Neural progenitor cell (in vitro differentiated cells): Measurements from ENCODE around the gene MOB4. TPM values are rescaled to one million over a fixed set of nuclear protein-coding genes. Genes with fewer than 3 reads are reported as not detected.

Experiments used
- DNase-seq: peaks from one replicate; pipeline ENCODE4 v3.0.0-alpha.2; 2016; ENCODE audit warnings: low spot score
- H2AFZ ChIP-seq: fragments of 200-600 bp; sonication (generic); replicated peaks from 2 replicates; pipeline ENCODE4 v1.6.1; 2016; ENCODE audit warnings: antibody characterized with exemption
- H3F3A ChIP-seq: fragments of 200-600 bp; sonication (generic); 2 replicates; pipeline ENCODE4 v1.6.1; 2016; ENCODE audit warnings: antibody characterized with exemption, low read depth
- H3K27ac ChIP-seq: fragments of 200-600 bp; sonication (generic); 2 replicates; pipeline ENCODE4 v1.5.1; 2016; ENCODE audit warnings: mild to moderate bottlenecking
- H3K27me3 ChIP-seq: fragments of 200-600 bp; sonication (generic); 2 replicates; pipeline ENCODE4 v1.6.1; 2016; ENCODE audit warnings: mild to moderate bottlenecking, moderate library complexity
- H3K36me3 ChIP-seq: fragments of 200-600 bp; sonication (generic); 2 replicates; pipeline ENCODE4 v1.5.1; 2016
- H3K4me1 ChIP-seq: fragments of 200-600 bp; sonication (generic); 2 replicates; pipeline ENCODE4 v1.6.1; 2016; ENCODE audit warnings: mixed run types
- H3K4me2 ChIP-seq: fragments of 200-600 bp; sonication (generic); 2 replicates; pipeline ENCODE4 v1.6.1; 2016
- H3K4me3 ChIP-seq: fragments of 200-600 bp; sonication (generic); 2 replicates; pipeline ENCODE4 v1.5.1; 2016
- H3K79me2 ChIP-seq: fragments of 200-600 bp; sonication (generic); 2 replicates; pipeline ENCODE4 v1.6.1; 2016; ENCODE audit warnings: low read depth
- H3K9ac ChIP-seq: fragments of 200-600 bp; sonication (generic); 2 replicates; pipeline ENCODE4 v1.6.1; 2016
- H3K9me3 ChIP-seq: fragments of 200-600 bp; sonication (generic); 2 replicates; pipeline ENCODE4 v1.5.1; 2016; ENCODE audit warnings: low read depth
- H4K20me1 ChIP-seq: fragments of 200-600 bp; sonication (generic); 2 replicates; pipeline ENCODE4 v1.6.1; 2016; ENCODE audit warnings: low read depth
- H3K27ac Mint-ChIP-seq: 3 replicates; pipeline ENCODE4 v1.8.0; 2021; ENCODE audit warnings: mixed read lengths
- H3K27me3 Mint-ChIP-seq: 2 replicates; pipeline ENCODE4 v1.8.0; 2022; ENCODE audit warnings: low read depth, mild to moderate bottlenecking, inconsistent platforms, moderate library complexity, mixed read lengths; ENCODE audit not compliant: insufficient read depth
- H3K36me3 Mint-ChIP-seq: 3 replicates; pipeline ENCODE4 v1.8.0; 2021; ENCODE audit warnings: mixed read lengths
- H3K4me1 Mint-ChIP-seq: 3 replicates; pipeline ENCODE4 v1.8.0; 2021; ENCODE audit warnings: mixed read lengths
- H3K4me3 Mint-ChIP-seq: 3 replicates; pipeline ENCODE4 v1.8.0; 2021; ENCODE audit warnings: mild to moderate bottlenecking, moderate library complexity, mixed read lengths
- H3K9me3 Mint-ChIP-seq: 3 replicates; pipeline ENCODE4 v1.8.0; 2020; ENCODE audit warnings: mixed read lengths
- EZH2 ChIP-seq: fragments of 200-600 bp; sonication (generic); IDR thresholded peaks from 2 replicates; pipeline ENCODE4 v1.6.1; 2017; ENCODE audit warnings: antibody characterized with exemption, mild to moderate bottlenecking, moderate library complexity
- EZH2phosphoT487 ChIP-seq: fragments of 200-600 bp; sonication (generic); IDR thresholded peaks from 2 replicates; pipeline ENCODE4 v1.6.1; 2017; ENCODE audit warnings: antibody characterized with exemption
- total RNA-seq: library from RNA; depleted of rRNA; stranded (reverse); fragments of >200 nt; gene quantifications from 2 replicates; pipeline ENCODE4 v1.2.3, GENCODE V29; 2015; ENCODE audit warnings: low replicate concordance
- TF ChIP-seq, protein P1 (sequence below): fragments of 200-600 bp; sonication (generic); IDR thresholded peaks from 2 replicates; pipeline ENCODE4 v1.5.1; 2017; ENCODE audit warnings: antibody characterized with exemption, mild to moderate bottlenecking

MOB4 gene
- total RNA-seq, 1 donor from 2014 or later: 76.7 TPM

DNA sequence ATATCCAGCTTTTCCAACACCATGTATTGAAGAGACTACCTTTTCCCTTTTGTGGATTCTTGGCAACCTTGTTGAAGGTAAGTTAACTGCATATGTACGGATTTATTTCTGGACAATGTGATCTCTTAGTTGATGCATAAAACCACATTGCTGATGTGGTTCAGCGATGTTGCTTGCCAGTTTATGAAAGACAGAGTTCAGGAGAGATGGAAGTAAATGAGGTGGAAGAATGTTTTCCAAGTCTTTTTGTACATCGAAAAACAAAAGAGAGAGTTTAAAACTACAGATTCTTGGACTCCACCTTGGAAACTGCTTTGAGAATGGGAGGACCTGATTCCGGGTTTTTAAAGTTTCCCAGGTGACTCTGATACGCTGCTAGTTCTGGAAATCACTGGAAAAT lies 43.8 kb downstream of the MOB4 start:
- H2AFZ ChIP-seq: no peak overlapping the region
- no peak overlapping the region for H3K4me3 ChIP-seq
- no peak overlapping the region for H3K4me2 ChIP-seq
- Mint-ChIP-seq H3K27me3 (no peaks in the 10 kb centered on the region), H3K4me3 (no peak overlapping the region), H3K27ac (no peak overlapping the region), H3K4me1 (no peaks in the 10 kb centered on the region), H3K9me3 (peaks cover 12% of the 10 kb centered on the region), H3K36me3 (peaks cover 24% of the 10 kb centered on the region)
- no peak overlapping the region for H3K9ac ChIP-seq
- no peaks in the 10 kb centered on the region for H3K4me1 ChIP-seq
- no peak for DNase-seq
- H4K20me1 ChIP-seq: no peaks in the 10 kb centered on the region
- no peak overlapping the region for H3K27ac ChIP-seq
- TF ChIP-seq, protein P1, sequence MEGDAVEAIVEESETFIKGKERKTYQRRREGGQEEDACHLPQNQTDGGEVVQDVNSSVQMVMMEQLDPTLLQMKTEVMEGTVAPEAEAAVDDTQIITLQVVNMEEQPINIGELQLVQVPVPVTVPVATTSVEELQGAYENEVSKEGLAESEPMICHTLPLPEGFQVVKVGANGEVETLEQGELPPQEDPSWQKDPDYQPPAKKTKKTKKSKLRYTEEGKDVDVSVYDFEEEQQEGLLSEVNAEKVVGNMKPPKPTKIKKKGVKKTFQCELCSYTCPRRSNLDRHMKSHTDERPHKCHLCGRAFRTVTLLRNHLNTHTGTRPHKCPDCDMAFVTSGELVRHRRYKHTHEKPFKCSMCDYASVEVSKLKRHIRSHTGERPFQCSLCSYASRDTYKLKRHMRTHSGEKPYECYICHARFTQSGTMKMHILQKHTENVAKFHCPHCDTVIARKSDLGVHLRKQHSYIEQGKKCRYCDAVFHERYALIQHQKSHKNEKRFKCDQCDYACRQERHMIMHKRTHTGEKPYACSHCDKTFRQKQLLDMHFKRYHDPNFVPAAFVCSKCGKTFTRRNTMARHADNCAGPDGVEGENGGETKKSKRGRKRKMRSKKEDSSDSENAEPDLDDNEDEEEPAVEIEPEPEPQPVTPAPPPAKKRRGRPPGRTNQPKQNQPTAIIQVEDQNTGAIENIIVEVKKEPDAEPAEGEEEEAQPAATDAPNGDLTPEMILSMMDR: no peak
- TF ChIP-seq EZH2 (no peak), EZH2phosphoT487 (no peak)
- H3K36me3 ChIP-seq: no peaks in the 10 kb centered on the region
- no peaks in the 10 kb centered on the region for H3K79me2 ChIP-seq
- no peaks in the 10 kb centered on the region for H3F3A ChIP-seq
- H3K27me3 ChIP-seq: no peaks in the 10 kb centered on the region
- H3K9me3 ChIP-seq: no peaks in the 10 kb centered on the region

DNA sequence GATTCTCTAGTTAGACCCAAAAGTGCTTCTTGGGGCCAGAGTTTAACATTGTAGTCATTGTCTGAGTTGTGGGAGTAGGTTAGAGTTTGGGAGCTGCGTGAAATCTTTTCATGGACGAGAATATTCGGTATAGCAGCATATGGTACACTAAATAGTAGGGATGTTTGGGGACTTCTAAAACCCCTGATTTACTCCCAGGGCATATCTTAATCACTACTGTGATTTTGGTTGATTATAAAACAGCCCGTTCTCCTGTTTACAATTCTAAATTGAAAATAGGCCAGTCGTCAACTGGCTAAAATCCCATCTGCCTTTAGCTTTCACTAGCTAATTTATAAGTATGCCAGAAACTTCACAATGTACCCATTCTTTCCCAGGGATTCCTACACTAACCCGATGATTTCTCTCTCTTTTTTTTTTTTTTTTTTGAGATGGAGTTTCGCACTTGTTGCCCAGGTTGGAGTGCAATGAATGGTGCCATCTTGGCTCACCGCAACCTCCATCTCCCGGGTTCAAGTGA lies 44.3 kb downstream of the MOB4 start:
- no peak overlapping the region for H3K9ac ChIP-seq
- no peaks in the 10 kb centered on the region for H3K4me1 Mint-ChIP-seq
- H3K79me2 ChIP-seq: no peaks in the 10 kb centered on the region
- DNase-seq: no peak
- H3K4me2 ChIP-seq: no peak overlapping the region
- peaks cover 24% of the 10 kb centered on the region for H3K36me3 Mint-ChIP-seq
- no peaks in the 10 kb centered on the region for H3K27me3 ChIP-seq
- TF ChIP-seq EZH2phosphoT487 (no peak), EZH2 (no peak)
- TF ChIP-seq, protein P1: no peak
- no peaks in the 10 kb centered on the region for H3F3A ChIP-seq
- no peak overlapping the region for H3K27ac Mint-ChIP-seq
- no peaks in the 10 kb centered on the region for H3K27me3 Mint-ChIP-seq
- H3K9me3 ChIP-seq: no peaks in the 10 kb centered on the region
- H3K36me3 ChIP-seq: no peaks in the 10 kb centered on the region
- H3K9me3 Mint-ChIP-seq: peaks cover 15% of the 10 kb centered on the region
- H4K20me1 ChIP-seq: no peaks in the 10 kb centered on the region
- H3K27ac ChIP-seq: no peak overlapping the region
- H3K4me3 Mint-ChIP-seq: no peak overlapping the region
- H3K4me3 ChIP-seq: no peak overlapping the region
- H2AFZ ChIP-seq: no peak overlapping the region
- H3K4me1 ChIP-seq: no peaks in the 10 kb centered on the region

DNA sequence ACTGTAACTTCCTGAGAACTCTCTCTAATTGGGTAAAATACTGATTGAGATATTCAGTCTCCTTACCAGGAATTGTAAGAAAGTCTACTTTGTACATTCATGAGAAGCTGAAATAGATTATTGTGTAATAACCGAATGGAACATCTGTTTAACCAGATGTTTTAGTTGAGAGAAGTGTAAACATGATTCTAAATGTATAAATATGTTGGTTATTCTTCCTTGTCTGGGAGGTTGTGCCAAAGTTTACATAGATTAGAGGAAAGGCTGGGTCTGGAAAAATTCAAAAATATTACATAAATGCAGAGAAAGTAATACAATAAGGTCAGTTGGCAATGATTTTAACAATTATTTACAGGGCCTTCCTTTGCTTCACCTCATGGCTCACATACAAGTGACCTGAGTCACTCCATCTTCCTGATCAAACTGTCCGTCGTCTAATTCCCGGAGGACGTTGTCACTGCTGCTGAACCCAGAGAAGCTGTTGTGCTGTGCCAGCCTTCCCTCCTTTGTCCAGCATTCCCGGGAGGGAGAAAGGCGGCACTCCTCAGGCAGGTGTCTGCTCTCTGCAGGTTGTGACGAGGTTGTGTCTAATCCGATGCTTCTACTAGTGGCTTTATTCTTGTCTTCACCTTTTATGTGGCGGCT lies 55.9 kb downstream of the MOB4 start:
- H3K9ac ChIP-seq: no peak overlapping the region

More for the DNA sequence above, 55.9 kb downstream of the MOB4 start:
- no peak overlapping the region for H3K27ac Mint-ChIP-seq
- H3K4me1 ChIP-seq: no peaks in the 10 kb centered on the region
- peaks cover 49% of the 10 kb centered on the region for H3K36me3 Mint-ChIP-seq
- H3K79me2 ChIP-seq: no peaks in the 10 kb centered on the region
- no peak overlapping the region for H3K4me3 Mint-ChIP-seq
- no peak overlapping the region for H3K4me2 ChIP-seq
- H4K20me1 ChIP-seq: no peaks in the 10 kb centered on the region
- H3K9me3 Mint-ChIP-seq: peaks cover 30% of the 10 kb centered on the region
- H3K4me3 ChIP-seq: no peak overlapping the region
- no peaks in the 10 kb centered on the region for H3K36me3 ChIP-seq
- no peaks in the 10 kb centered on the region for H3K27me3 ChIP-seq
- no peaks in the 10 kb centered on the region for H3K9me3 ChIP-seq
- peaks cover 2% of the 10 kb centered on the region for H3K27me3 Mint-ChIP-seq
- H3K27ac ChIP-seq: no peak overlapping the region
- TF ChIP-seq EZH2phosphoT487 (no peak), EZH2 (no peak)
- TF ChIP-seq, protein P1: no peak
- no peaks in the 10 kb centered on the region for H3K4me1 Mint-ChIP-seq
- no peak overlapping the region for H2AFZ ChIP-seq
- no peaks in the 10 kb centered on the region for H3F3A ChIP-seq
- no peak for DNase-seq
